T-helper 1 cell treated with Interleukin-12 subunit alpha and Interleukin-12 subunit beta and Interleukin-4 antibody, amounts not matched to agents 30 μg/mL and 1 μg/mL, for 36 hours (primary cell): ENCODE measurements around the gene ADGRL1.
"Not testable (repeated sequence)": the region's sequence is repeated elsewhere in the genome, so short reads cannot be mapped to it uniquely, and the experiment has no call there.

ENCODE experiments used
- H3K27ac Mint-ChIP-seq: one replicate; pipeline ENCODE4 v1.8.0; 2021; ENCODE audit warnings: mild to moderate bottlenecking, mixed read lengths
- H3K27me3 Mint-ChIP-seq: one replicate; pipeline ENCODE4 v1.8.0; 2021; ENCODE audit warnings: low read depth, mixed read lengths
- H3K36me3 Mint-ChIP-seq: one replicate; pipeline ENCODE4 v1.8.0; 2021; ENCODE audit warnings: low read depth, mixed read lengths
- H3K4me1 Mint-ChIP-seq: one replicate; pipeline ENCODE4 v1.8.0; 2021; ENCODE audit warnings: low read depth, mixed read lengths
- H3K4me3 Mint-ChIP-seq: one replicate; pipeline ENCODE4 v1.8.0; 2021; ENCODE audit warnings: mild to moderate bottlenecking, moderate library complexity, mixed read lengths
- H3K9me3 Mint-ChIP-seq: one replicate; pipeline ENCODE4 v1.8.0; 2021; ENCODE audit warnings: mixed read lengths

Gene ADGRL1

DNA sequence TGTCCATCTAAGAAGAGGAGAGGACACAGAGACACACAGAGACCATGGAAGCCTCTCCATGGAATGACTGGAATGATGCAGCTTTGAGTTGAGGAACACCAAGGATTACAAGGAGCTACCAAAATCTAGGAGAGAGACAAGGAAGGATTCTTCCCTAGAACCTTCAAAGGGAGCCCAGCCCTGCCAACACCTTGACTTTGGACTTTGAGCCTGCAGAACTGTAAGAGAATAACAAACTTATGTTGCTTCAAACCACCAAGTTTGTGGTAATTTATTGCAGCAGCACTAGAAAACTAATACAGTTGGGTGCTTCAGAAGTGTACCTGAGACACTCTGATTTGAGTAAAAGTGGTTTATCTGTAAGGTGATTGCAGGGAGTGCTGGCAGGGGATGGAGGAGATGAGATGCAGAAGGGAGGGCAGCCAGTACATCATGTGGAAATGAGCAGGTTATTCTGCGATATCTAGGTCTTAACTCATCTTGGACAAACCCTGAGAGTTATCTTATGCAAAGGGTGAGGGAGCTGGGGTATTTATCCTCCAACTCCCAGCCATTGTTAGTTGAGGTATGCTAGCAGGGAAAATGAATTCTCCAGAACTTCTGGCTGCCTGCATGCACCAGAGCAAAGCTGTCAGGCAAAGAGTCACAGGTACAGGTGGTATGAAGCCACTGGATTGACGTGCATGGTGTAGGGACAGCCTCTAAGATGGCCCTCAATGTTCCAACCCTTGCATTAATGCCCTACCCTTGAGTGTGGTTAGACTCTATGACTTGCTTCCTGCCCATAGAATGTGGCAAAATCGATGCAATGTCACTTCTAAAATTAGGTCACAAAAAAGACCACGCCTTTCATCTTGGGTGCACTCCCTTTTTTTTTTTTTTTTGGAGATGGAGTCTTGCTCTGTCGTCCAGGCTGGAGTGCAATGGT, 31.3 kb upstream of the ADGRL1 start:
- H3K27ac Mint-ChIP-seq, result no peak overlapping the region
- peaks cover 1% of the 10 kb centered on the region for H3K36me3 Mint-ChIP-seq
- H3K27me3 Mint-ChIP-seq, result no peaks in the 10 kb centered on the region
- H3K4me1 Mint-ChIP-seq, result no peaks in the 10 kb centered on the region
- H3K9me3 Mint-ChIP-seq, result peaks cover 7% of the 10 kb centered on the region
- no peak overlapping the region for H3K4me3 Mint-ChIP-seq

GRCh38 chr19:14232945-14233344, 27.0 kb upstream of the ADGRL1 start:
- not testable (repeated sequence) for H3K4me1 Mint-ChIP-seq, H3K27me3 Mint-ChIP-seq, H3K27ac Mint-ChIP-seq, H3K36me3 Mint-ChIP-seq, H3K9me3 Mint-ChIP-seq, H3K4me3 Mint-ChIP-seq

DNA sequence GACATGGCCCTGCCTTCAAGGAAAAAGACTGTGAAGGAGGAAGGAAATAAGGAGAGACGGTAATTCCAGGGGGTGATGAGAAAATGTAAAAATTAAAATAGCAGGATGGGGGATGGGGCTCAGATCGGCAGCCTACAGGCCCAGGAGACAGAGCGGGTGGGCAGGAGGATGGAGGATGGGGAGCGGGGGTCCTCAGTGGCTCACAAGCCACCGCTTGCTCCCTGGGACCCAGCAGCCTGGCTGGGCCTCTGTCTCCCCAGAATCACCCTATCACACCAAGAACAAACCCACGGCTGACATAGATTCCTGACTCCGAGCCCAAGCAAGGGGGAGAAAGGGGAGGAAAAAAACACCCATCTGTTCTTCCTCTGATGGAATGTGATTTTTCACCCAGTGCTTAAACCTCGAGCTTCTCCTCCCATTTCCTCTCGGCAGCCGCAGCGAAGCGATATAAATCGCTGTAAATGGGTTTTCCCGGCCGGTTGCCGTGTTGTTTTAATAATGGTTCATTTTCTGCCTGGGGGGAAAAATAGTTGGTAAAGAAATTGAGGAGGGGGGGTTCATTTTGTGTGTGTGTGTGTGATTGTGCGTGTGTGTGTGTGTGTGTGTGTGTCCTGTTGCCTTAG, 22.6 kb upstream of the ADGRL1 start:
- not testable (repeated sequence) for H3K27ac Mint-ChIP-seq, H3K4me1 Mint-ChIP-seq, H3K36me3 Mint-ChIP-seq, H3K4me3 Mint-ChIP-seq, H3K27me3 Mint-ChIP-seq, H3K9me3 Mint-ChIP-seq

GRCh38 chr19:14226498-14226897, 20.5 kb upstream of the ADGRL1 start:
- not testable (repeated sequence) for H3K27me3 Mint-ChIP-seq, H3K4me1 Mint-ChIP-seq, H3K36me3 Mint-ChIP-seq, H3K27ac Mint-ChIP-seq, H3K4me3 Mint-ChIP-seq, H3K9me3 Mint-ChIP-seq

DNA sequence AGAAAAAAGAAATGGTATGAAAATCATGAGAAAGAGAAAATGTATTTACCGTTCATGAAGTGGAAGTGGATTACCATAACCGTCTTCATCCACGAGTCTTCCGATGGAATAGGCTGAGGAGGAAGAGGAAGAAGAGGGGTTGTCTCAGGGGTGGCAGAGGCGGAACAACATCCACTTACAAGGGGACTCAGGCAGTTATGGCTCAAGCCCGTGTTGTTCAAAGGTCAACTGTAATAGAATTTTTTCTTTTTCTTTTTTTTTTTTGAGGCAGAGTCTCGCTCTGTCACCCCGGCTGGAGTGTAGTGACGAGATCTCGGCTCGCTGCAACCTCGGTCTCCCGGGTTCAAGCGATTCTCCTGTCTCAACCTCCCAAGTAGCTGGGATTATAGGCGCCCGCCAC, 16.9 kb upstream of the ADGRL1 start:
- Mint-ChIP-seq H3K4me1 (peaks cover 5% of the 10 kb centered on the region), H3K9me3 (no peaks in the 10 kb centered on the region), H3K27ac (no peak overlapping the region), H3K36me3 (no peaks in the 10 kb centered on the region), H3K4me3 (no peak overlapping the region), H3K27me3 (peaks cover 4% of the 10 kb centered on the region)

- not testable (repeated sequence) for H3K27ac Mint-ChIP-seq, H3K9me3 Mint-ChIP-seq, H3K27me3 Mint-ChIP-seq, H3K36me3 Mint-ChIP-seq
- H3K4me3 Mint-ChIP-seq, result peak overlapping the region; percentile 38
- peaks cover 12% of the 10 kb centered on the region for H3K4me1 Mint-ChIP-seq
Measured at GRCh38 chr19:14221345-14221744, 15.4 kb upstream of the ADGRL1 start.

GRCh38 chr19:14218620-14219330, 12.8 kb upstream of the ADGRL1 start:
- Mint-ChIP-seq H3K4me3 (no peak overlapping the region), H3K27ac (no peak overlapping the region), H3K4me1 (peaks cover 12% of the 10 kb centered on the region), H3K36me3 (no peaks in the 10 kb centered on the region), H3K9me3 (no peaks in the 10 kb centered on the region), H3K27me3 (peaks cover 4% of the 10 kb centered on the region)

- not testable (repeated sequence) for H3K27me3 Mint-ChIP-seq, H3K27ac Mint-ChIP-seq, H3K36me3 Mint-ChIP-seq, H3K9me3 Mint-ChIP-seq, H3K4me3 Mint-ChIP-seq
- peaks cover 12% of the 10 kb centered on the region for H3K4me1 Mint-ChIP-seq
Measured at GRCh38 chr19:14217886-14218285, 11.9 kb upstream of the ADGRL1 start.

DNA sequence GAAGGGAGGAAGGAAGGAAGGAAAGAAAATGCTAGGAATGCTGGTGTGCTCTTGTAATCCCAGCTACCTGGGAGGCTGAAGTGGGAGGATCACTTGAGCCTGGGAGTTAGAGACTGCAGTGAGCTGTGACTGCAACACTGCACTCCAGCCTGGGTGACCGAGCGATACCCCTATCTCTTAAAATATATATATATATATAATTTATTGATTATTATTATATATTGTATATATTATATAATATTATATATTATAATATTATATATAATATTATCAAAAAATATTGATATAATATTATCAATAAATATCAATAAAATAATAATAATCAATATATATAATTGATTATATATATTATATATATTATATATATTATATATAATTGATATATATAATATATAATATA, 8.6 kb upstream of the ADGRL1 start:
- no peaks in the 10 kb centered on the region for H3K9me3 Mint-ChIP-seq
- H3K4me1 Mint-ChIP-seq, result peaks cover 7% of the 10 kb centered on the region
- H3K27ac Mint-ChIP-seq, result no peak overlapping the region
- no peaks in the 10 kb centered on the region for H3K36me3 Mint-ChIP-seq
- H3K27me3 Mint-ChIP-seq, result peaks cover 13% of the 10 kb centered on the region
- no peak overlapping the region for H3K4me3 Mint-ChIP-seq

DNA sequence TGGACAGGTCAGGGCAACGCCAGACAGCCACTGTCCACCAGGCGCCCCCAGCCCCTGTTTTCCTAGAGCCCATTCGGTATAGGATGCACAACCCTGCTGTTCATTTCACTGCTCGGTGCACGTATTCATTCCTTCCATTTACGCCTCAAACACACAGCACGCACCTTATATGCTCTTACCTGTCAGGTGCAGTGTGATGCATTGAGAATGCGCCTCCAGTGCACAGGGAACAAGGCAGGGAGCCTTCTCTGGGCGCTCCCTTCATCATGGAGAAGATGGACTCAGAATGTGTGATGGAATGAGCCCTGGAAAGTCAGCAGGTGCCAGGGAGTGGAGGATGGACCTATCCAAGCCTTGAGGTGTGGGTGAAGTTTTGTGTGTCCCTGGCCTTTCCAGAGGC, 4.2 kb upstream of the ADGRL1 start:
- not testable (repeated sequence) for H3K4me3 Mint-ChIP-seq, H3K9me3 Mint-ChIP-seq, H3K4me1 Mint-ChIP-seq, H3K36me3 Mint-ChIP-seq, H3K27ac Mint-ChIP-seq
- H3K27me3 Mint-ChIP-seq, result peaks cover 40% of the 10 kb centered on the region

DNA sequence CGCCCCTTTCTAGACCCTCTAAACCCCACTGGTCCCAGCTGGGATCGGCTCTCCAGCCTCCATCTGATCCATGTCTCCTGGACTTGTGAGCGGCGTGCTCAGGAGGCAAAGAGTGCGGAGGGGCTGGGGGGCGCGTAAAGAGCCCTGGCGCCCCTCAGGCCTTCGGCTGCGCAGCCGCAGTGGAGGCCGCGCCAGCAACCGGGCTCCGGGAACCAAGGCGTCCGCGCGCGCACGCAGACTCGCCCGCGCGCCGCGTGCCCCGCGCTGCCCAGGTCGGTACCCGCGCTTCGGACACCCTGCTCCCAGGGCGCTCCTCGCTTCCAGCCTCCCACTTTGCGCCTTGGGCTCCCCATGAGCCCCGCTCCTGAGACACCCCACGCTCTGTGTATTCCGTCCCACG, 3.4 kb upstream of the ADGRL1 start:
- peaks cover 10% of the 10 kb centered on the region for H3K4me1 Mint-ChIP-seq
- not testable (repeated sequence) for H3K36me3 Mint-ChIP-seq, H3K9me3 Mint-ChIP-seq, H3K27ac Mint-ChIP-seq
- peaks cover 47% of the 10 kb centered on the region for H3K27me3 Mint-ChIP-seq
- H3K4me3 Mint-ChIP-seq, result peak overlapping the region; percentile 66

GRCh38 chr19:14208496-14208895, 2.5 kb upstream of the ADGRL1 start:
- not testable (repeated sequence) for H3K27ac Mint-ChIP-seq, H3K9me3 Mint-ChIP-seq, H3K4me3 Mint-ChIP-seq, H3K36me3 Mint-ChIP-seq
- peaks cover 55% of the 10 kb centered on the region for H3K27me3 Mint-ChIP-seq
- peaks cover 13% of the 10 kb centered on the region for H3K4me1 Mint-ChIP-seq

- not testable (repeated sequence) for H3K27ac Mint-ChIP-seq, H3K9me3 Mint-ChIP-seq, H3K36me3 Mint-ChIP-seq
- Mint-ChIP-seq H3K4me1 (peaks cover 13% of the 10 kb centered on the region), H3K27me3 (peaks cover 59% of the 10 kb centered on the region), H3K4me3 (peak overlapping the region; percentile 85)
Measured at GRCh38 chr19:14207796-14208195, 1.8 kb upstream of the ADGRL1 start.

DNA sequence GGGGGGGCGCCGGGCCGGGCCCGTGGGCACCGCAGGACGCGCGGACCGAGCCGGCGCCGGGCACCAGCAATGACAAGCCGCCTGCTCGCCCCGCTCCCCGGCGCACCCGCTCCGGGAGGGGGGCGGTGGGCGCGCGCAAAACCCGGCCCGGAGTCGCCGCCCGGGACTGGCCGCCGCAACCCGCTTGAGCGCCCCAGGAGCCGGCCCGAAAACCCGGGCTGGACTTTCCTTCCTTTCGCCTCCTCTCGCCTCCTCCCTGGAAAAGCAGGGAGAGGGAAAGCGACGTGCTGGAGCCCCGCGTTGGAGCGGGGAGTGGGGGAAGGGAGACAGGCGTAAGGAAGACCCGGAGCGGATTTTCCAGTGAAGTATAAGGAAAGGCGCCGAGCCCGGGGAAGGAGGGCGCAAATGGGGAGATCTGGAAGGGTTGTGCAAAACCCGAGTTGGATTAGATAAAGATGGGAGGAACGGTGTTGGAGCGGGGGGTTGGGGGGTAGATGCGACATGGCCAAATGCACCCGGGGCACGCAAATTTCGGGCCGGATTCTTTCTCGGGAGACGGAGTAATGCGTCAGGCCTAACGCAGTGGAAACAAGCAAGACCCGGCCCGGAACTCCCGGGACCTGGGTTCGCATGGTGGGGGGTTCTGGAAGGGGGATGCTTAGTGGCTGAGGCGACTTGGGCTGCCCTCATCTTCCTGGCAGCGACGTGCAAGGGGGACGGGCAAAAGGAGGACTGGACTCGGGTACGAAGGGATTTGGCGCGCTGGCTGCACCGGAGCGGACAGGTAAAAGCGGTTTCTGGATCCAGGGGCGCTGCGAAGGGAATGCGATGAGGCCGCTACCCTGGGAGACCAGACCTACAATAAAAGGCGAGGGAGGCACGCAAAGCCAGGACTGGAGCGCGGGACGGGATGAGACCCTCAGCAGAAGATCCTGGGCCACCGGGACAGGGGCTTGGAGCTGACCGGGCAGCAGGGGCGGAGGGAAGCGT, 1.1 kb upstream of the ADGRL1 start:
- Mint-ChIP-seq H3K4me1 (peaks cover 13% of the 10 kb centered on the region), H3K27me3 (peaks cover 63% of the 10 kb centered on the region), H3K4me3 (peak overlapping the region; percentile 85), H3K27ac (peak overlapping the region; percentile 73)
- not testable (repeated sequence) for H3K36me3 Mint-ChIP-seq, H3K9me3 Mint-ChIP-seq
